Endothelial cell of umbilical vein (primary cell): ENCODE results near the gene FAU. TPM values are rescaled to one million over a fixed set of nuclear protein-coding genes. Genes with fewer than 3 reads are reported as not detected.

ENCODE experiments used
- BruUV-seq: library from RNA; stranded (reverse); fragments of 400-500 nt; replicated peaks from 2 replicates; lab custom pipeline; 2021; lab: Mats Ljungman, UMichigan
- CTCF ChIA-PET: fragments of 300-600, 350-600 bp; sonication (Branson Sonifier 250); formaldehyde crosslinking; loops from one replicate; lab custom pipeline; 2021; ENCODE audit warnings: antibody characterized with exemption, inconsistent platforms; lab: Charles Lee
- POLR2A ChIA-PET: fragments of 300-600, 350-600 bp; sonication (Branson Sonifier 250); formaldehyde crosslinking; loops from one replicate; lab custom pipeline; 2021; ENCODE audit warnings: antibody characterized with exemption, inconsistent platforms; lab: Charles Lee
- DNase-seq: peaks from one replicate; pipeline ENCODE4 v3.0.0-alpha.2; 2011; ENCODE audit warnings: low read depth, low spot score
- FAIRE-seq: peaks from 2 replicates; lab custom pipeline; 2011; peaks lifted over from hg19 to GRCh38; lab: Jason Lieb, UNC
- H2AFZ ChIP-seq: 2 replicates; pipeline ENCODE4 v1.6.0; 2012; ENCODE audit warnings: low read depth, low read length, control low read depth, inconsistent platforms
- H3K27ac ChIP-seq: 2 replicates; pipeline ENCODE4 v1.5.1; 2011; ENCODE audit warnings: low read depth, mild to moderate bottlenecking, control low read depth, low read length, moderate library complexity; ENCODE audit not compliant: insufficient read depth
- H3K27me3 ChIP-seq, 2 experiments: 2 replicates each; pipeline versions ENCODE4 v1.6.0 to v1.6.1; 2011; ENCODE audit warnings: low read length in 2 of 2, mixed read lengths in 1 of 2; ENCODE audit not compliant: control insufficient read depth in 2 of 2, insufficient read depth in 2 of 2
- H3K36me3 ChIP-seq, 2 experiments: 2 replicates in 1 of 2; 3 replicates in 1 of 2; pipeline ENCODE4 v1.5.1; 2011; ENCODE audit warnings: low read length in 2 of 2, mild to moderate bottlenecking in 1 of 2, moderate library complexity in 1 of 2; ENCODE audit not compliant: control insufficient read depth in 2 of 2, insufficient read depth in 2 of 2; ENCODE audit errors: extremely low read depth in 1 of 2
- H3K4me1 ChIP-seq: 3 replicates; pipeline ENCODE4 v1.5.1; 2011; ENCODE audit warnings: mild to moderate bottlenecking, low read length; ENCODE audit not compliant: control insufficient read depth, insufficient read depth; ENCODE audit errors: extremely low read depth
- H3K4me2 ChIP-seq: 2 replicates; pipeline ENCODE4 v1.6.1; 2011; ENCODE audit warnings: low read length, control low read depth, mixed read lengths; ENCODE audit not compliant: insufficient read depth
- H3K4me3 ChIP-seq, 3 experiments: fragments of 200-600 bp in 1 of 3; sonication (generic), shearing (Covaris generic) in 1 of 3; replicated peaks in 1 of 3; 2 replicates each; pipeline ENCODE4 v1.5.1; 2011 to 2016; ENCODE audit warnings: control low read depth in 3 of 3, low read length in 3 of 3, mild to moderate bottlenecking in 2 of 3, inconsistent platforms in 1 of 3, low read depth in 1 of 3, moderate library complexity in 1 of 3; ENCODE audit not compliant: insufficient read depth in 1 of 3
- H3K79me2 ChIP-seq: 2 replicates; pipeline ENCODE4 v1.6.0; 2012; ENCODE audit warnings: low read length, inconsistent platforms; ENCODE audit not compliant: control insufficient read depth, insufficient read depth
- H3K9ac ChIP-seq: replicated peaks from 2 replicates; pipeline ENCODE3; 2011; ENCODE audit warnings: low read length, control low read depth; ENCODE audit not compliant: insufficient read depth; ENCODE audit errors: extremely low read depth
- H3K9me1 ChIP-seq: replicated peaks from 3 replicates; pipeline ENCODE4 v1.6.0; 2011; ENCODE audit warnings: mild to moderate bottlenecking, low read length; ENCODE audit not compliant: control insufficient read depth, insufficient read depth; ENCODE audit errors: extremely low read depth
- H3K9me3 ChIP-seq: replicated peaks from 2 replicates; pipeline ENCODE4 v1.5.1; 2012; ENCODE audit warnings: low read length, inconsistent platforms; ENCODE audit not compliant: control insufficient read depth, insufficient read depth
- H4K20me1 ChIP-seq: replicated peaks from 2 replicates; pipeline ENCODE3; 2011; ENCODE audit warnings: mild to moderate bottlenecking, low read length; ENCODE audit not compliant: control insufficient read depth, insufficient read depth; ENCODE audit errors: extremely low read depth
- EZH2 ChIP-seq: IDR thresholded peaks from 2 replicates; pipeline ENCODE4 v1.6.1; 2012; ENCODE audit warnings: borderline replicate concordance, low read depth, mild to moderate bottlenecking, moderate library complexity, low read length, inconsistent platforms; ENCODE audit not compliant: severe bottlenecking
- FOS ChIP-seq: IDR thresholded peaks from 2 replicates; pipeline ENCODE4 v1.6.1; 2011; ENCODE audit warnings: mild to moderate bottlenecking, low read length, moderate library complexity, borderline replicate concordance; ENCODE audit not compliant: insufficient read depth
- GATA2 ChIP-seq: IDR thresholded peaks from 2 replicates; pipeline ENCODE4 v1.7.0; 2011; ENCODE audit warnings: low read depth, mild to moderate bottlenecking, moderate library complexity, mixed read lengths, low read length; ENCODE audit not compliant: insufficient read length, insufficient read depth
- JUN ChIP-seq: IDR thresholded peaks from 2 replicates; pipeline ENCODE4 v1.6.1; 2011; ENCODE audit warnings: borderline replicate concordance, low read depth; ENCODE audit not compliant: insufficient read length, insufficient read depth
- MAX ChIP-seq: IDR thresholded peaks from 2 replicates; pipeline ENCODE4 v1.6.1; 2011; ENCODE audit not compliant: insufficient read depth, insufficient read length
- MYC ChIP-seq: IDR thresholded peaks from one replicate; pipeline ENCODE4 v1.6.1; 2011; ENCODE audit warnings: mild to moderate bottlenecking, low read depth, low read length
- POLR2A ChIP-seq: IDR thresholded peaks from 2 replicates; pipeline ENCODE4 v1.6.1; 2012; ENCODE audit warnings: low read depth, mild to moderate bottlenecking, control low read depth, low read length
- POLR2AphosphoS5 ChIP-seq: IDR thresholded peaks from 2 replicates; pipeline ENCODE4 v1.6.1; 2012; ENCODE audit warnings: low read depth, mild to moderate bottlenecking, control low read depth, low read length, moderate library complexity; ENCODE audit not compliant: insufficient read depth
- dilution Hi-C: fragments of 300-500 bp; cut with MboI; formaldehyde crosslinking; loops from one replicate; pipeline ENCODE4 v1.15.0; 2019; ENCODE audit warnings: low sequenced_read_pairs; ENCODE audit not compliant: extremely low pct_ligation_motif_present
- intact Hi-C: fragments of 100-400 bp; cut with micrococcal nuclease; formaldehyde crosslinking; loops from one replicate; pipeline ENCODE4 v1.10.0; 2022
- polyA plus RNA-seq, 4 experiments: library from polyadenylated mRNA; depleted of rRNA in 3 of 4; stranded (reverse) in 3 of 4; unstranded in 1 of 4; fragments of >200 nt; gene quantifications; 2 replicates each; pipeline versions ENCODE4 v1.2.1 to v1.2.3, GENCODE V29; 2011 to 2012; ENCODE audit warnings: missing spikeins in 1 of 4
- total RNA-seq: library from RNA; stranded (reverse); gene quantifications from 2 replicates; pipeline ENCODE4 v1.2.3, GENCODE V29; 2021
- TF ChIP-seq, protein P1 (sequence below), 2 donors: IDR thresholded peaks; 1 replicate in 1 of 2; 2 replicates in 1 of 2; pipeline ENCODE4 v1.5.1; 2011; ENCODE audit warnings: low read length in 2 of 2, mild to moderate bottlenecking in 2 of 2, moderate library complexity in 2 of 2, control low read depth in 1 of 2, inconsistent platforms in 1 of 2, low read depth in 1 of 2; ENCODE audit not compliant: insufficient read depth in 1 of 2; ENCODE audit errors: extremely low read depth in 1 of 2

The FAU gene
- total and polyA plus RNA-seq, 2 donors (not counting 3 experiments of a cell fraction or from before 2014, with no cell fraction given) = 741 to 746 TPM

GRCh38 chr11:65160643-65161042 lies 38.7 kb upstream of the FAU start:
- no peak for FAIRE-seq
- intact Hi-C loops = no loop called here
- POLR2A ChIA-PET = no interaction called here

More at GRCh38 chr11:65160643-65161042, 38.7 kb upstream of the FAU start:
- H3K79me2 ChIP-seq = no peaks in the 10 kb centered on the region
- no peaks in the 10 kb centered on the region for H3K4me1 ChIP-seq
- no peaks in the 10 kb centered on the region for H3K9me1 ChIP-seq
- CTCF ChIA-PET = no interaction called here
- H3K4me3 ChIP-seq = no peak overlapping the region
- H3K27me3 ChIP-seq = no peaks in the 10 kb centered on the region
- no peak overlapping the region for H3K4me2 ChIP-seq
- H2AFZ ChIP-seq = no peak overlapping the region
- no peak for DNase-seq
- BruUV-seq = no TSS peak
- no peaks in the 10 kb centered on the region for H3K9me3 ChIP-seq
- H3K36me3 ChIP-seq = no peaks in the 10 kb centered on the region
- H4K20me1 ChIP-seq = no peaks in the 10 kb centered on the region
- H3K9ac ChIP-seq = no peak overlapping the region
- no peak overlapping the region for H3K27ac ChIP-seq
- dilution Hi-C loops = no loop called here
- TF ChIP-seq GATA2 = no peak
- no peak for TF ChIP-seq POLR2AphosphoS5
- no peak for TF ChIP-seq JUN
- TF ChIP-seq, protein P1, sequence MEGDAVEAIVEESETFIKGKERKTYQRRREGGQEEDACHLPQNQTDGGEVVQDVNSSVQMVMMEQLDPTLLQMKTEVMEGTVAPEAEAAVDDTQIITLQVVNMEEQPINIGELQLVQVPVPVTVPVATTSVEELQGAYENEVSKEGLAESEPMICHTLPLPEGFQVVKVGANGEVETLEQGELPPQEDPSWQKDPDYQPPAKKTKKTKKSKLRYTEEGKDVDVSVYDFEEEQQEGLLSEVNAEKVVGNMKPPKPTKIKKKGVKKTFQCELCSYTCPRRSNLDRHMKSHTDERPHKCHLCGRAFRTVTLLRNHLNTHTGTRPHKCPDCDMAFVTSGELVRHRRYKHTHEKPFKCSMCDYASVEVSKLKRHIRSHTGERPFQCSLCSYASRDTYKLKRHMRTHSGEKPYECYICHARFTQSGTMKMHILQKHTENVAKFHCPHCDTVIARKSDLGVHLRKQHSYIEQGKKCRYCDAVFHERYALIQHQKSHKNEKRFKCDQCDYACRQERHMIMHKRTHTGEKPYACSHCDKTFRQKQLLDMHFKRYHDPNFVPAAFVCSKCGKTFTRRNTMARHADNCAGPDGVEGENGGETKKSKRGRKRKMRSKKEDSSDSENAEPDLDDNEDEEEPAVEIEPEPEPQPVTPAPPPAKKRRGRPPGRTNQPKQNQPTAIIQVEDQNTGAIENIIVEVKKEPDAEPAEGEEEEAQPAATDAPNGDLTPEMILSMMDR (IDR thresholded peaks at IDR 0.05; ENCODE audit: extremely low read depth in 1 of 2, insufficient read depth in 1 of 2, low read depth in 1 of 2, low read length in 2 of 2) = no peak
- no peak for TF ChIP-seq MAX
- no peak for TF ChIP-seq POLR2A
- no peak for TF ChIP-seq EZH2
- no peak for TF ChIP-seq FOS
- no peak for TF ChIP-seq MYC
